Pericardium fibroblast (primary cell): ENCODE data around the gene HMOX1. TPM values are rescaled to one million over a fixed set of nuclear protein-coding genes. Genes with fewer than 3 reads are reported as not detected.

Source experiments
- total RNA-seq: library from RNA; depleted of rRNA; stranded (reverse); fragments of >200 nt; gene quantifications from 2 replicates; pipeline ENCODE4 v1.2.3, GENCODE V29; 2015

HMOX1 gene, protein sequence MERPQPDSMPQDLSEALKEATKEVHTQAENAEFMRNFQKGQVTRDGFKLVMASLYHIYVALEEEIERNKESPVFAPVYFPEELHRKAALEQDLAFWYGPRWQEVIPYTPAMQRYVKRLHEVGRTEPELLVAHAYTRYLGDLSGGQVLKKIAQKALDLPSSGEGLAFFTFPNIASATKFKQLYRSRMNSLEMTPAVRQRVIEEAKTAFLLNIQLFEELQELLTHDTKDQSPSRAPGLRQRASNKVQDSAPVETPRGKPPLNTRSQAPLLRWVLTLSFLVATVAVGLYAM
- 16.2 and 19.9 TPM in 2 replicates for total RNA-seq

DNA sequence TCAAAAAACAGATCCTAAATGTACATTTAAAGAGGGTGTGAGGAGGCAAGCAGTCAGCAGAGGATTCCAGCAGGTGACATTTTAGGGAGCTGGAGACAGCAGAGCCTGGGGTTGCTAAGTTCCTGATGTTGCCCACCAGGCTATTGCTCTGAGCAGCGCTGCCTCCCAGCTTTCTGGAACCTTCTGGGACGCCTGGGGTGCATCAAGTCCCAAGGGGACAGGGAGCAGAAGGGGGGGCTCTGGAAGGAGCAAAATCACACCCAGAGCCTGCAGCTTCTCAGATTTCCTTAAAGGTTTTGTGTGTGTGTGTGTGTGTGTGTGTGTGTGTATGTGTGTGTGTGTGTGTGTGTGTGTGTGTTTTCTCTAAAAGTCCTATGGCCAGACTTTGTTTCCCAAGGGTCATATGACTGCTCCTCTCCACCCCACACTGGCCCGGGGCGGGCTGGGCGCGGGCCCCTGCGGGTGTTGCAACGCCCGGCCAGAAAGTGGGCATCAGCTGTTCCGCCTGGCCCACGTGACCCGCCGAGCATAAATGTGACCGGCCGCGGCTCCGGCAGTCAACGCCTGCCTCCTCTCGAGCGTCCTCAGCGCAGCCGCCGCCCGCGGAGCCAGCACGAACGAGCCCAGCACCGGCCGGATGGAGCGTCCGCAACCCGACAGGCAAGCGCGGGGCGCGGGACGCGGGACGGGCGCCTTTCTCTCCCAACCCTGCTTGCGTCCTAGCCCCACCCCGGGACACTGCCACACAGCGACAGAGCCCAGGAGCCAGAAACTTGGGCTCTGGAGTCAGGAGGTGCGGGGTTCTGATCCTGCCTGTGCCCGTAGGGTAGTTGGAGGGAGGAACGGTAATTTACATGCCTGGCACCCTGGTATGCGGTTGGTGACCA lies at the start of gene HMOX1:
HMOX1 (plus strand) TSS at position 560 of the 887 bp plus-strand sequence; CDS start at position 638, 78 bp downstream.

DNA sequence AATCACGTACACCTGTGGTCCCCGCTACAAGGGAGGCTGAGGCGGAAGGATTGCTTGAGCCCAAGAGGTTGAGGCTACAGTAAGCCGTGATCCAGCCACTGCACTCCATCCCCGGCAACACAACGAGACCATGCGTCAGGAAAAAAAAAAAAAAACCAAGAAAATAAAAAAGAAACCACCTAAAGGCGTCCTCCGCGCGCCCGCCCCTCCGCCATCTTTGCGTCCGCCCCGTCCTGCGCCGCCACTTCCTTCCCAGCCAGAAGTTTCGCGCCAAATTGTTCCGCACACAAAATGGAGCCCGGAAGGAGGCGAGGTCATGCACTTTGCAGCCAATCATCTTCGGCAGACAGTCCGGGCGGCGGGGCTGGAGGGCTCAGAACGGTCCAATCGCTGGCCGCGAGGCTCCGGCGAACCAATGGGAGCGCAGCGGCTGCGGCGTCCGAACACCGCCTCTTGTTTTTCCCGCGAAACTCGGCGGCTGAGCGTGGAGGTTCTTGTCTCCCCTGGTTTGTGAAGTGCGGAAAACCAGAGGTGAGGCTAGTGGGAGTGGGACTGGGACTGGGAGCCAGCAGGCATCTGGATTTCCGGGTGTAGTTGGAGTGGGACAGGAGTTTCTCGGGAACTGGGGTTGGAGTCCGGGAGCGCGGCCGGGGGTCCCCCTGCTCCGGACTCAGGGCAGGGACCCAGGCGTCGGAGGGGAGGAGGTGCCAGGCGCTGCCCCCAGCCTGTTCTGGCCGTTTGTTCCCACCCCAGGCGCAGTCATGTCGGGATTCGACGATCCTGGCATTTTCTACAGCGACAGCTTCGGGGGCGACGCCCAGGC lies 19.0 kb downstream of the HMOX1 start, which contains the start of gene MCM5:
MCM5 (plus strand) TSS at position 463 of the 823 bp plus-strand sequence; CDS start at position 762, 299 bp downstream.

Other genes starting within 250 kb of the HMOX1 start
- 9.3 and 14.6 TPM in 2 replicates for gene HMGXB4, start 123.6 kb upstream of the HMOX1 start, total RNA-seq
- 44.3 and 58.7 TPM in 2 replicates for gene TOM1, start 81.2 kb upstream of the HMOX1 start, total RNA-seq
- 9.7 and 10.4 TPM in 2 replicates for gene MCM5, start 19.0 kb downstream of the HMOX1 start, total RNA-seq
- gene RASD2, start 159.7 kb downstream of the HMOX1 start, total RNA-seq = under 0.01 TPM in 1 of 2 replicates, not detected in the other
- gene MB, start 236.2 kb downstream of the HMOX1 start, total RNA-seq = not detected in 2 replicates